Measurements from ENCODE around the gene MYBPC3.

The MYBPC3 gene

DNA sequence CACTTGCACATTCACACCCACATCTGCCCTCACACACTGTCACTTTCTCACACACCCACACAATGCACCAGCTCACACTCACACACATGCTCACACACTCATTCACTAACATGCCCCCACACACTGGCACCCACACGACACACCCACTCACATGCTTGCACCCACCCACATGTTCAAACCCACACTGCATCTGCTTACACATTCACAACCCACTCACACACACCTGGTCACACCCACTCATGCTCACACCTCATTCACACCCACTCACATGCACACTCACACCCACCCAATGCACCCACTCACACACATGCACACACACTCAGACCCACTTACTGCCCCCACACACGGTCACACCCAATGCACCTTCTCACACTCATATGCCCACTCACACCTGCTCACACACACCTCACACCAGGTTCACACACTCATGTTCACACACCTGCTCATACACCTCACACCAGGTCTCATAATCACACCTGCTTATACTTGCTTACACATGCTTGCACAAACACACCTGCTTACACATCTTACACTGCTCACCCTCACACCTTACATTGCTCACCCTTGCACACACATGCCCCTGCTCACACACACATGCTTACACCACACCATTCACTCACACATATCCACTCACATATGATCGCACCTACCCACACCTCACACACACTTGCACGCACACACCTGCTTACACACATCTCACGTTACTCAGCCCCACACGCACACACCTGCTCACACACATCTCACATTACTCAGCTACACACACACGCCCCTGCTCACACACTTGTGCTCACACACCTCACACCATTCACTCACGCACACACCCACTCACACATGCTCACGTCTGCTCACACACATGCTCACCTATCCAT lies 3.9 kb upstream of the MYBPC3 start:
- FAIRE-seq = no peak

DNA sequence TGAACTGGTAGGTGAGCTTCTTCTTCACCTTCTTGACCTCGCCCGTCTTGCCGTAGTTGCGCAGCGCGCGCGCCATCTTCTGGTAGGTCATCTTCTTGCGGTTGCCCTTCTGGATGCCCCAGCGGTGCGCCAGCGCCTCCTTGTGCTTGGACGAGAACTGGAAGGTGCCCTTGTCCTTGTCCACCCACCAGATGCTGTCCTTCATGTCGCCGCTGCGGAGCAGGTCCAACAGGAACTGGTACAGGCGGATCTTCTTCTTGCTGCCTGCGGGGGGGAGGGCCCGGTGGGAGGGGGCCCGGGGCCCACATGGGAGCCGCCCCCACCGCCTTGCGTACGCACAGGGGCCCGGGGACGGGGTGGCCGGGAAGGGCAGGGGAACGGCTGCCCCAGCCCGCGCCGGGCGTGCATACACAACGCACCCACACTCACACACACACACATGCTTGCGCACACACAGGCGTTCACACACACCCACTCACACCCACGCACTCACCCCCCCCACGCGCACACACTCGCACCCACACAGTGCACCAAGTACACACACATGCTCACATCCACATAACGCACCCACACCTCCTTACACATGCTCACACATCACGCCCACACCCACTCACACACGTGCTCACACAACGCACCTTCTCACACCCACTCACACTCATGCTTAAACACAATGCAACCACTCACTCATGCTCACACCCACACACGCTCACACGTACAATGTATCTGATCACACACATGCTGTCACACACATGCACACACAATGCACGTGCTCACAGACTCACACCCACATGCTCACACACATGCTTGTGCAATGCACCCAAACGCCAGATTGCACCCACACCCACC lies 3.0 kb upstream of the MYBPC3 start:
- peak; percentile 23 for FAIRE-seq

DNA sequence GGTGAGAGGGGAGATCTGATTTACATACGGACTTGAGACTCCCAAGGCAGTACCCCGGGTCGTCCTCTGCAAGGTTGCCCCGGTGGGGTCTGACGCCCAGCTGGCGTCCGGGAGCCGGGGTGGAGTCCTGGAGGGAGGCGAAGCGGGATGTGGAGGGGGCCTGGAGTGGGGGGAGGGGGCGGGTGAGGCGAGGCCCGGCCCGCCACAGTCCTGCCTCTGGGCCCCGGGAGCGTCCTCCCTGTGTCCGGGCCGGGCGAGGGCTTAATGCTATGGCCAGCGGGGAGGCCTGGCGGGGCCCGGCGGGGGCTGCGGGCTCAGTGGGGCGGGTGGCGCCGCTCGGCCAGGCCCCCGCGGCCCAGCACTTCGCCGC lies 2.4 kb upstream of the MYBPC3 start:
- no peak for FAIRE-seq

DNA sequence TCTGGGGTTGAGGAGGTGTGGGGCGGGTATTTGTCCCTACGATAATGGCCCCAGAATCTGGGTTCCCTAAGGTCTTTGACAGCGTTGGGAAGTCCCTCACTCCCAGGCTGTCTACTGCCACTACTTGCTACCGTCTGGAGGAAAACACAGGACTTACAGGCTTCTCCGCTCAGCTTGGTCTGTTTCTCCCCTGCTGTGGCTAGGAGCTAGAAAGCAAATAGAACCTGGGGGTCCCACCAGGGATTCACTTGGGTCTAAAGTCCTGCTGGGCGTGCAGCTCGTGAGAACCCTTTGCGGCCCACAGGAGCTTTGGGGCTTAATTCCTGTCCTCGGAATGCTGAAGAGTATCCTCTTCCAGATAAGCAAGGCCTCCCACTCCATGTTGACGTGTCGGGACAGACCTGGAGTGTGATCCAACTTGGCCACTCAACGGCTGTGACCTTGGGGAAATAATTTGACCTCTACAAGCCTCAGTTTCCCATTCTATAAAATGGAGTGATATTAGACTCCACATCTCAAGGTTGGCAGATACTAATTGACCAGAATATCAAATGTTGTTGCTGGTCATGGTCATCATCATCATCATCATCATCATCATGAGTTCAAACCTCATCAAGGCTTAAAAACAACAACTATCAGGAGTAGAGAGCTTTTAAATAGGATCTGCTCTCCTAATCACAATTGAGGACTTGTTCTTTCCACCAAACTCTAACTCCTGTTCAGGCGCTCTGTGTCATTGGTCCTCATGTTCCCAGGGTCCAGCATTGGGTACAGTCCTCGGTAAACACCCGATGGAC lies 1.7 kb upstream of the MYBPC3 start:
- no peak for FAIRE-seq

DNA sequence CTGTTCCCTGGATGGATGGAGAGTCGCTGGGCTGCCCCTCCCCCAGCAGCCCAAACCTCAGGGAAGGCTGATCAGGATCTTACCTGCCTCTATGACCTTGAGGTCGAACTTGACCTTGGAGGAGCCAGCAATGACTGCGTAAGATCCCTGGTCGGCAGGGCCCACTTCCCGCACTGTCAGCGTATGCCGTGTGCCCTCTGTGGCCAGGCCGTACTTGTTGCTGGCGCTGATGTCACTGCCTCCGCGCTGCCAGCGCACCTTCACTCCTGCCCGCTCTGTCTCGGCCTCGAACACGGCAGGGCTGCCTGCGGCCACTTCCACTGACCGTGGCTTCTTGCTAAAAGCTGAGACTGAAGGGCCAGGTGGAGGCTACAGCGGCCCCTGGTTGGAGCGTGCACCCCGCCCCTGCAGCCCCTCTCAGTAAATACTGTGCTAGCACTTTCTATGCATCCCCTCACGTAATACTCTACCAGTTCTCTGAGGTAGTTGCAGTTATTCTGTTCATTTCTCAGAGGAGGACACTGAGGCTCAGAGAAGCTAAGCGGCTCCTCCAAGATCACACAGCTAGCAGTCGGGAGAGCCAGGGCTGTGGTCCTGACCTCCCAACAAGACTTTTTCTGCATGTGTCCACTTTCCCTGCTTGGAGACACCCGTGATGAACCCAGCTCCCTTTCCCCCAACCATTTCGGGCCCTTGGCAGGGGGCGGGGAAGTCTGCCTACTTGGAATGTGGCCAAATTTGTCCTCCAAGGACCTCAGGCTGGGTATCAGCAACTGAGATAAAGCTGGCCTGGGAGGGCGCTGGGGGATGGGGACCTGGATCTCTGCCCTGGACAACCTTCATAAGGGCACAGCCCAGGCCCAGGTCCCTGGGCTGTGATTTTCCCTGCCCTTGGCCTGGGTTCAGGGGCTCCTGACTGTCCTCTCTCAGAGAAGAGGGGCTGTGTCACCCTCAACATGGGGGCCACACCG lies 1.1 kb downstream of the MYBPC3 start:
- no peak for FAIRE-seq

DNA sequence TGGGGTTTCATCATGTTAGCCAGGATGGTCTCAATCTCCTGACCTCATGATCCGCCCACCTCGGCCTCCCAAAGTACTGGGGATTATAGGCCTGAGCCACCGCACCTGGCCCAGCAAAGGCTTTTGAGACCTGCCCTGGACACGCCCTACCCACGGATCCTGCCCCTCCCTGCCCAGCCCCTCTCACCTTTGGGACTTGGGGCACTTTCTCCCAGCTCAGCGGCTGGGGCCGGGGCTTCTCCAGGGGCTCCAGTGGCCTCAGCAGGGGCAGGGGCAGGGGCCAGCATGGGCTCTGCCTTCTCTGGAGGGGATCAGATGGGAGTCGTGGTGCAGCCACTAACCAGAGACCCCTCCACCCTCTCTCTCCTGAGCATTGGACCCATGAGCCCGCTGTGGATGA lies 2.2 kb downstream of the MYBPC3 start:
- no peak for FAIRE-seq

DNA sequence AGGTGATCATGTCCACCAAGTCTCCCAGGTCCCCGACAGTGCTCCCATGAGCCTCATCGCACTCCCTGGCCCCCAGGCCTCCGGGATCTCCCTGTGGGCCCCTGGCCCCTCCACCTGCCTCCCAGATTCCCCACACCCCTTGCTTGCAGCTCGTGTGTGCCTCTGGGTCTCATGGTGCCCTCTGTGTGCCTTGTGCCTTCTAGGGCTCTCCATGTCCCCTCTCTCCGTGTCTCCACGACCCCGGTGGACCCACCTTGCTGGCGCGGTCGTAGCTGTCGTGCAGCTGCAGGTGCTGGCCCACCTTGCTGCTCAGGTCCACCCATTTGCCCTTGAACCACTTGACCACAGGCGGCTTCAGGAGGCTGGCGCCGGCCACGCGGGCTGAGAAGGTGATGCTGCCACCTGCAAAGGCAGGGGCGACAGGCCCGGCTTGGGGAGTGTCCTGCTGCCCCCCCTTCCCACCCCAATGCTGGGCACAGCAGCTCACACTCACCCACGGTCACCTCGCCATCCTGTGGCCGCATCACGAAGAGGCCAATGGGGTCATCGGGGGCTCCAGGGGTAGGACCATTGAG lies 2.9 kb downstream of the MYBPC3 start:
- FAIRE-seq = no peak

DNA sequence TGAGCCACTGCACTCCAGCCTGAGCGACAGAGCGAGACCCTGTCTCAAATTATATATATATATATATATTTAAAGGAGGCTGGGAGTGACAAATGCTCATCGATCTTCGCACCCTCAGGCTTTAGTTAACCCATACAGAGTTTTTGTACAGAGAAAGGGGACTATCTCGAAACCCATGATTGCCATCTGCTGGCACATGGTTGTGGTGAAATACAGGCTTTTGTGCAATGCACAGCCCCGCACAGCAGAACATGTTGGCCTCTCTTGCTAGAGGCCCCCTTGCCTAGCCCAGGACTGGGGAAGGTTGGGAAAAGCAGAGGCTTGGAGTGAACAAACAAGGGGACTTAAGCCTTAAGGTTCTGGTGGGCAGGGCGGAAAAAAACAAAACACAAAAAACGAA lies 3.6 kb downstream of the MYBPC3 start:
- peak; percentile 90 for FAIRE-seq

DNA sequence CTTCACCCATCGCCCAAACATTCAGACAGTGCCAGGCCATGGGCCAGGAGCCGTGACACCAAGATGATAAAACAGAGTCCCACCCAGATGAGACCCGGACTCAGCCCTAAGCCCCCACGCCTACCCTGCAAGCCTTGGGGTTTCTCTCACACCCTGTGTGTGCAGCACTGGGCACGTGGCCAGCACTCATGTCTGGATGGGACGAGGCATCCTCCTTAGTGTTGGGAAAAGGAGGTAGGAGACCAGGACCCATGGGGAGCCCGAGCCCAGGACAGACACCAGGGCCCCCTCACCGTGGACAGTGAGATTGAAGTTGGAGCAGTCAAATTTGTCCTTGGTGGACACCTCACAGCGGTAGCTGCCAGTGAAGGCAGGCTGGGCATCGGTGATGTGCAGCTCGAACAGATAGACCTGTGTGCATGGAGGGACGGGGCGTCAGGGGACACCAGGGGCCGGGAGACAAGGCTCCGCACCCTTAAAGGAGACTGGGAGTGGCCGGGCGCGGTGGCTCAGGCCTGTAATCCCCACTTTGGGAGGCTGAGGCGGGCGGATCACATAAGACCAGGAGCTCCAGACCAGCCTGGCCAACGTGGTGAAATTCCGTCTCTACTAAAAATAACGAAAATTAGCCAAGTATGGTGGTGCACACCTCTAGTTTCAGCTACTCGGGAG lies 4.2 kb downstream of the MYBPC3 start:
- FAIRE-seq = no peak

DNA sequence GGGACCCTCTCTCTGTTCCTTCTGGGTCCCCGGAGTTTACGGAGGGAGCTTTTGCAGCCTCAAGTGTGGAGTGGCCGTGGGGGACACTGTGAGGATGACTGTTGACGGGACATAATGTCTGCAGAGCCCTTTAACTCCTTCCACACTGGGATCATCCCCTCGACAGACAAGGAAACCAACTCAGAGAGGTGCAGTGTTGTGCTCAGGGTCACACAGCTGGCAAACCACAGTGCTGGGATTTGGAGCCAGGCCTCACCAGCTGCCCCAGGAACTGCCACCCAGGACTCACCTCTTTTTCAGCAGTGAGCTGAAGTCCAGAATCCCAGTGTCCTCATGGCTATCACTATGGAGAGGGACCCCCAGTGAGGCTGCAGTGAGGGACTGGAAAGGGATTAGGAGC lies 5.4 kb downstream of the MYBPC3 start:
- FAIRE-seq = no peak

DNA sequence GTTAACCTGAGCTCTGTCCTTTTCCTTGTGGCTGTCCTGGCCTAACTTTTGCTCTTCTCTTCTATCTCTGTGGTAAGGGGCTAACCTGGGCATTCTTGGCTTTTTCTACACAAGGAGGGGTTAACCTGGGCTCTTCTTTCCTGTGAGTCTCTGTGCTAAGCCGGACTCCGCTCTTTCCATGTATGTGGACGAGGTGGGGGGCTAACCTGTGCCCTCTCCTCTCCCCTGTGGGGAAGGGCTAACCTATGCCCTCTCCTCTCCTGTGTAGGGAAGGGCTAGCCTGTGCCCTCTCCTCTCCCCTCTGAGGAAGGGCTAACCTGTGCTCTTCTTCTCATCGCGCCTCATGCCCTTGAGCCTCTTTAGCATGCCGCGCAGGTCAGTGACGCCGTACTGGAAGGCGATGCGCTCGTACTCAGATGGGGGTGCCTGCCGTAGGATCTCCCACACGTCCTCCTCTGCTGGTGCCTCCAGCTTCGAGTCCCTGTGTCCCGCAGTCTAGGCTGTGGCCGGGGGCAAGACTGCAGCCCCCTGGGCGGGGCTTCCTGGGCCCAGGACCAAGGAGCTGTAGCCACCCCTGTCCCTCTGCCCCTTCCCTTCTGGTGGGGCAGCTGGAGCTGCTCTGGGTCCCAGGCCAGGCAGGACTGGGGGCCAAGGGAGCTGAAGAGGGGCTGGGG lies 6.5 kb downstream of the MYBPC3 start:
- no peak for FAIRE-seq

DNA sequence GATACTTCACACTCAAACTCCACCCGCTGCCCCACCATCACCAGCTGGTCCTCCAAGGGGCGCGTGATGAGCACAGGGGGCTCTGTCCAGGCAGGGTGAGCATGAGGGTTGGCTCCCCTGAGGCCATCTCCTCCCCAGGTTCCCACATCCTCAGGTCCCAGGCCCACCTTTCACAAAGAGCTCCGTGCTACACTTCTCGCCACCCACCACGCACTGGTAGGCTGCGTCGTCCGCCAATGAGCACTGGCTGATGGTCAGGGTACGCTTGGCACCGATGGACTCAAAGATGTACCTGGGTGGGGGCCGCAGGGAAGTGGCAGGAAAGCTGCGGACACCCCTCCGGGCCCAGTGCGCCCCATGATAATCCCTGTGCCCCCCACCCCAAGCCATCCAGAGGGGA lies 9.6 kb downstream of the MYBPC3 start:
- FAIRE-seq = no peak

DNA sequence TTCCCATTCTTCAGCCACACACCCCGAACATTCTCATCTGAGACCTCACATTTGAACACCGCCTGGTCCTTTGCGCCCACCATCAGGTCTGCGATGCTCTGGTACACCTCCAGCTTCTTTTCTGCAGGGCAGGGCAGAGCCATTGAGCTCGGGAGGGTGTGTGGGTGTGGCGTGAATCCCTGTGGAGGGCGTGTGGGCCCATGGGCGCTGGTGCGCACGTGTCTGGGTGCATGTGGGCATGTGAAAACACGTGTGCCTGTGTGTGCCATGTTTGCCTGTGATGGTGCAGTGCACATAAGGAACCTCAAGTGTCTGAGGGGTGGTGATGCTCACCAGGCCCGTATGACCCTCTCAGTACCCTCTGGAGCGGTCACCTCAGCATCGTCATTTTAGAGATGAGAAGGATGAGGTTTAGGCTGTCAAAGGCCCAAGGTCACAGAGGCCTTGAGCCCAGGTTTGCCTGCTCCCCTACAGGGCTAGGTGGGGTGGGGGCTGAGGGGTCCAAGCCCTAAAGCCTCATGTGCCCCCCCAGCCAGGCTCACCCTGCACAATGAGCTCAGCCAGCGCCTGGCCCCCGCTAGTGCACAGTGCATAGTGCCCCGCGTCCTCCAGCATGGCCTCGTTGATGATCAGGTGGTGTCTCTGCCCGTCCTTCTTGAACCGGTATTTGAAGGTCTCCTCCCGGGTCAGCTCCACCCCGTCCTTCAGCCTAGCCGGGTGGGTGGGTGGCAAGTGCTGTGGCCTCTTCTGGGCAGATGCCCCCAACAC lies 10.3 kb downstream of the MYBPC3 start:
- FAIRE-seq = no peak

DNA sequence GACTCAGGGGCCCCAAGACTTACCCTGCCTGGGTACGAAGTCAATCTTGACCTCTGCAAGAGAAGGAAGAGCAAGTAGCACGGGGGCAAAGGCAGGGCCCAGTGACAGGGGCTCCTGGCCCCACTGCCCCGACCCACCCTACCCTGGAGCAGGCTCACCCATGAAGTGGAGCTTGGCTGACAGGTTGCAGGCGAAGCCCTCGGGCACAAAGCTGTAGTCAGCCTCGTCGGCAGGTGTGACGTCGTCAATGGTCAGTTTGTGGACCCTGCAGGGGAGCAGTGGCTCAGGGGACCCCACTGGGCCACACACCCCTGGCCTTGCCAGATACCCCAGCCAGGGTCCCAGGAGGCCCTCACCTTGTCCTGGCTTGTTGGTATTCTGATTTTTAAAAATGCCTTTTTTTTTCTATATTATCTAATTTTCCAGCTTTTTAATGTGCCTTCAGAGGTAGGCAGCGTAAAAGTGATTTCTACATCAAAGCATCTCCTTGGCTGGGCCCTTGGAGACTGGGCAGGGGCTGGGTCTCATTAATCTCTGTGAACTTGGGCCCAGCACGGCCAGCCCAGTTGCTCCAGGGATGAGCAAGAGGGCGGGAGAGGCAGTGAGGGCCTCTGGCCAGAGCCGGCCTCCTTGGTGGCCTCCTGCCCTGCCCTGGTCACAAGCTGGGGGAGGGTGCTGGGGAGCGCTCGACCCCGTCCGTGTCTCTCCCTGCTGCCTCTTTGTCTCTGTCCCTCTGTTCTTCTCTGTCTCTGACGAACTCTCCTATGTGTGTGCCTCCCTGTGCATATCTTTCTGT lies 11.3 kb downstream of the MYBPC3 start:
- no peak for FAIRE-seq

DNA sequence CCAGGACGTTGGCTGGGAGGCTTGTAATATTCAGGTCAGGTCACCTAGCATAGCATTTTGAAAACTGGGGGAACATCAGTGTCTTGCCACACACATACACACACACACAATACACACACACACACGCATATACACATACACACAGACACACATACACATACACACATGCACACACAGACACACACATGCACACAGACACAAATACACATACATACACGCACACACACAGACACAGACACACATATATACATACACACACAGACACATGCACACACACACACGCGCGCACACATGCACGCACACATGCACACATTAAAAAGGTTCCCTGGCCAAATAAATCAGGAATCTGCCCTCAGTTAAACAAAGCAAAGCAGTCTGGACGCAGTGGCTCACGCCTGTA lies 12.5 kb downstream of the MYBPC3 start:
- no peak for FAIRE-seq

DNA sequence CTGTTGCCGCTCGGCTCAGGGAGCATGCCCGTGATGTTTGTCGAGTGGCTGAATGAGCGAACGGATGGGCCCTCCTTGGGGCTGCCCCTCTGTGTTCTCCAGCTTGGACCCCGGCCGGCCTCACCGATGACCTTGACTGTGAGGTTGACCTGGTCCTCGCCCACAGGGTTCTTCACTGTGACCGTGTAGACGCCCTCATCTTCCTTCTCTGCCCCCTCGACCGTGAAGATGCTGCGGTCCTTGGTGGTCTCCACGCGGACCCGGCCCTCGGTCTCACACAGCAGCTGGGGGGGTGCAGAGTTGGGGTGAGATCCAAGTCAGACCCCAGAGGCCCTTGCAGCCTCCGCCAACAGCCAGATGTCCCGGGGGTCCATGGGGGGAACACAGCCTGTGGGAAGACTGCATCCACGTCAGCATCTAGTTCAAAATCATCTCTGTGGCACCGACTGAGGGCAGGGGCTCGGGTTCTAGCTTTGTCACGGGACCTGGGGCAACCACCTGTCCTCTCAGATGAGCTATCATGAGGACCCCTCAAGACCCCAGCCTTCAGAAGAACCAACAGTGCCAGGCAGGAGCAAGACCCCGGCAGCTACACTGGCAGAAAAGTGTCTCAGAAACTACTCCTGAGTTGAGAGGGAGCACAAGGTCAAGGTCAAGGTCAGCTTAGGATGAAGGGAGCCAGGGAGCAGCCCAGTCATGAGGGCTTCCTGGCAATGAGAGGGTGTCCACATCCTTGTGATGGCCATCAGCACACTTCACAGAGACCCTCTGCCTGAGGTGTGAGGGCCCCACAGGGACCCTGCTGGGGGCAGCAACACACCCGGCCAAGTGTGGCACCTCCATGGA lies 13.9 kb downstream of the MYBPC3 start:
- no peak for FAIRE-seq

DNA sequence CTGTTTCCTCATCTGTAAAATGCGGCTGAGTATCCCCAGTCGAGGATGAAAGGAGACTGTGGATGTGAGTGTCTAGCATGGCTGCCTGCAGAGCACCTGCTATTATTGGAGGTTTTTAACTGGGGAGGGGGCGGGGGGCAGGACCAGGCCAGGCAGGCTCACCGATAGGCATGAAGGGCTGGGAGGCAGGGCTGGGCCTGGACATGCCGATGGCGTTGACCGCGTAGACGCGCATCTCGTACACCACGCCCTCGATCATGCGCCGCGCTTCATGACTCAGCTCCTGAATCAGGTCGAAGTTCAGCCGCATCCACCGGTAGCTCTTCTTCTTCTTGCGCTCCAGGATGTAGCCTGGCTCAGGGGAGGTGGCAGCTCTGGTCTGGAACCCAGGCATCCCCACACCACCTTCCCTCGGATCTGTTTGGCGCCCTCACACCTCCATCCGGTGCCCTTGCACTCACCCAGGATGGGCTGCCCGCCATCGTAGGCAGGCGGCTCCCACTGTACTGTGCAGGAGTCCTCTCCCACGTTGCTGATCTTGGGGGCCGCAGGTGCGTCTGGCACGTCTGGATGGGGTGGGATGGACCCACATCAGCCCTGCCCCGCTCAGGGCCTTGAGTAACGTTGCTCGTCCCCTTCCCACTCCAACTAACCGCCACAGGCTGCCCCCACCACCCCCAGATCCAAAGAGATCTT lies 15.1 kb downstream of the MYBPC3 start:
- FAIRE-seq = no peak

Measured in G401.6 (cell line).